GM21447 (cell line): ENCODE measurements around the gene VRK1.

Source experiments
- ATAC-seq: cut with Tn5 transposase; IDR thresholded peaks from one replicate; pipeline ENCODE4 v1.9.1; 2021; ENCODE audit not compliant: unreplicated experiment

The VRK1 gene

DNA sequence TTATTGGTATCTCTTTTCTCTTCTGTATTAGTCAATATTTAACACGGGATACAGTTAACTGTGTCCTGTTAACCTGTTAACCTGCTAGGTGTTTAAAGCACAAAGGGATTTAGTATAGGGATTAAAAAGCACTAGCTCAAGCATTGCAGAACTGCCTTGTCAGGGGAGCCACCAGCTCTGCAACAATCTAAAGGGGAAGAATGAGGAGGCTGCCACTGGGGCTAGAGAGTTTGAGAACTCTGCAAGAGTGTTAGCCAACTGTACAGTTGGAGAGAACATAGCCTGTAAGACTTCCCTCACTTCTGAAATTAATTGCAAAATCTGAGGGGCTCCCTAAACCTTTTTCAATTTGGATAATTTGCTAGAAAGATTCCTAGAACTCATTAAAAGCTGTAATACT, 6.5 kb upstream of the VRK1 start:
- ATAC-seq: no peak

DNA sequence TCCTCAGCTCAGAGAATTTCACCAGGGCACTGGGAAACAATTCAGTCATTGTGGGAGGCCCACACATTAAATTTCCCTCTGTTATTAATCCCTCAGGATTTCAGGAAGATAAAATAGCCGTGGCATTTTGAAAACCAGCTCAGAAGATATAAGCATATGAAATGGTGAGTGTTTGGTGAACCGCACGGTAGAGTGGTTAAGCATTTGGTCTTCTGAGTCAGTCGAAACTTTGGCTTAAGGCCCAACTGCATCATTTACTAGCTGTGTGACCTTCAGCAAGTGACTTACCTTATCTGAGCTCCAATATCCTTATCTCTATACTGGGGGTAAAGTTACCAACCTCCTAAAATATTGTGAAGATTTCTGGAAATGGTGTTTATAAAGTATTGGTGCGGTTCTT, 5.2 kb upstream of the VRK1 start:
- no peak for ATAC-seq

DNA sequence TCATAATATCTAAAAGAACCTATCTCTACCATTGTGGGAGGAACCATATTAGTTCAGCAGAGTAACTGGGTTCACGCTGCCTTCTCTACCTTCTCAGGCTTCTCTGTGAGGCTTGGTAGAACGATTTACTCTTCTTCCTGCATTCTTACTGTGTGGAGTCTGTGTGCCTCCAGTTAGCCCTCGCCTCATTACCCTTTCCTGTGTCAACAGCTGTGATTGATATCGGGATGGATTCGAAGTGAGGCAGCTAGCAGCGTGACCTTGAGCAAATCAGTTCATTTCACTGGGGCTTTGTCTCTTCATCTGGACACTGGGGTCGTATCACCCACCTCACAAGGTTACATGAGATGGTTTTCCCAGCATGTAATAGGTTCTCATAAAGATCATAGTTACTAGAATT, 4.6 kb upstream of the VRK1 start:
- ATAC-seq: no peak

DNA sequence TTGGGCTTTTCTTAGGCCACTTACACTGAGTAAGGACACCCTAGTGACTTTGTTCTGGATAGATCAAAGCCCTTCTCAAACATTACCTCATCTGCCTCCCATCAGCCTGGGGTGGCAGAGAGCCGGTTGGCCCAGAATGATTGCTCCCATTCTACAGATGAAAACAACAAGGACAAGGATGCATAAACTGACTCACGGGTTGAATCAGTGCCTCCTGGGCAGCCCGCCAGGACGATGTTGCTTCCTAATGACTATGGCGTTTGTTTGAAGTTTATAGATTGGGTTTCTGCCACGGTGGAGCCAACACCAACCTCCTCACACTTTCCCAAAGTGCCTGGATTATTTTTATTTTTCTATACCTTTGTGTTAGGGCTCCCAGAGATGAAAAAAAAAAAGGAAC, 3.6 kb upstream of the VRK1 start:
- ATAC-seq: no peak

DNA sequence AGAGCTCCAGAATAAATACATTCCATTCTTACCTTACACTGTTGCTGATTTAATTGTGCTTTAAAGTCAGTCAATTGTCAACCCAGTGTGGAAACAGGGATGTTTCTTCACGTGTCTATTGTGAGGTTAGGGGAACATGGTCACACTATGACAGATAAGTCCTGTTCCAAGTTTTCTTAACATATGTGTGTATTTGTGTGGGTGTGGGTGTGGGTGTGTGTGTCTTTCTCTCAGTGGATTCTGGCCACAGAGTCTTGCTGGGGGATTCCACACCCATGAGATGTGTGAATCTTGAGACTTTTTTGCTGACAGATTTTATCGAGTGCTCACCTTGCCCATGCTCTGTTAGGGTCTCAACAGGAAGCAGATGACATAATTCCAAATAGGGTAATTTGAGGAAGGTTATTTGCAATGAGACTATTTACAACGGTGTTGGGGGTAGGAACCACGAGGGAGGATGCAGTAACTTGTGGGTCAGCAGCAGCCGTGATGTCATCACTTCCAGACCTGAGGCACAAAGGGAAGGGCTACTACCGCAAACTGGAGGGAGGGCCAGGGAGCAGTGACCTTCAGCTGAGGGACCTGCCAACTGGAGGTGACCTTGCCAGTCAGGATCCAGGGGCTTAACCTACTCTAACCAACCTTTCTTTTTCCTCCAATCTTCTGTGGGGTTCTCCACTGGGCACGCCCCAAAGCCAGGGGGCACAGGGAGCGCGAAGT, 1.9 kb upstream of the VRK1 start:
- ATAC-seq: no peak

DNA sequence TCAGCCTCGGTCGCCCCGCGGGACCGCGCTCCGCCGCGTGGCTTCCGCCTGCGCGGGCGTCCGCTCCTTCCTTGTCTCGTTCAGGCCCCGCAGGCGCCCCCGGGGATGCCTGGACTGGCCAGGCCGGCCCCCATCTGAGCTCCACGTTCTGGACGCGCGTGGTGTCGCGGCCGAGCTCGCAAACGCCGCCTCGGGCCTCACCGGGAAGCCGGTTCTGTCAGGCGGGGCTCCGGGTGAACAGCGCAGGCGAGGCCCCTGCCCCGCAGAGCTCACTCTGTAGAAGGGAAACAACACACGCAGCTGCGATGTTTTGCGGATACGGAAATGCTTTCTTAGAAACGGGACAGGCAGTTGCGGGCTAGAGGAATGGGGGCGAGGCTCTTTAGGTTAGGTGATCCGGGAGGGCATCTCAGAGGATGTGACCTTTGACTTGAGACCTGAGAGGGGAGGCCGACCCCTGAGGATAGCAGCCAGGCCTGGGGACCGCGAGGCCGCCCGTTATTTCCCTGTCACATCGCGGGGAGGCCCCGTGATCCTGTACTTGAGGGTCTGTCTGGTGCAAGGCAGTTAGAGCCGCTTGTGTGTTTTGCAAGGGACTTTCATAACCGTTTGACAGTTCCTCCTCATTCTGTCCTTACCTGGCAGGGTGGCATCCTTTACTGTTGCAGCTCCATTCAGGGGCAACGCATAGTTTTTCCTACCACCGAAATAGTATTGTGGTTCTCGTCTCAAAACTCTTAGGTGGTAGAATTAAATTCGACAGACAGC, 584 bp downstream of the VRK1 start:
- peak; percentile 35 for ATAC-seq

DNA sequence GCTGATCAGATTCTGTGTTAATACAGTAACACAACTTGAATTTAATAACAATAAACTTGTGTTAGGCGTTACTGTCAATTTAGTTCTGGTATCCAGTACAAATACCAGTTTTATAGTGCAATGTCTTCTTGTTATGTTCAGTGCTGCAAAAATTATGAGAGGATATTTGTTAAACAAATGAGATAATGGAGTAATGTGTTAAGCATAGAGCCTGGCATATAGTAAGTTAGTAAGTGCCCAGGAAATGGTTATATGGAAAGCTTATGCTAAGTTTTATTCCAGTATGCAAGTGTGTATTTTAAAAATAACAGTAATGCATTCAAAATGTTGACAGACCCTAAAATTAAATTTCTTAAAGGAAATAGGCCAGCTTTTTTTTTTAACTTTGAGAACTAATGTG, 1.8 kb downstream of the VRK1 start:
- ATAC-seq: no peak

DNA sequence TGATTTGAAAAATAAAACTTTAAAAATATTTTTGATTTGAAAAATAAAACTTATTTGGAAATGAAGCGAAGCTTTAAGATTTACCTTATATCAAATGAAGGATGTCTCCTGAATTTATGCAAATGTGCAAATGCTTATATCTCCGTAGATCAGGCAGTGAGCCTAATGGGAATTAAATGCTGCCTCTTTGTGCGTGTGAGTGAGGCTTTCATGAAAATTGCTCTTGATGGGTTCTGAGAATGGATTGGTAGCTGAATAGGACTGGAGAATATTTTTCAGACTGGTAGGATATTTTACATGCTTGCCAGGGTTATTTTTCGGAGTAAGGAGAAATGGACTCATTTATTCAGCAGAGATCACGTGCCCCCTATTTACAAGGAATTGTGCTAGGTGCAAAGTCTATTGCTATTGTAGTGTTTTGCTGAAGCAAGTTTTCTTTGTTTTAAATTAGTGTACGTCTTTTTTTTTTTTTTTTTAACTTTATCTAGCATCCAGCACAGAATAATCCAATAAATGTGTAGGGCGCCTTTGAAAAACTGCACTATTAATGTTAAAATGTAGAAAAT, 2.4 kb downstream of the VRK1 start:
- ATAC-seq: no peak

DNA sequence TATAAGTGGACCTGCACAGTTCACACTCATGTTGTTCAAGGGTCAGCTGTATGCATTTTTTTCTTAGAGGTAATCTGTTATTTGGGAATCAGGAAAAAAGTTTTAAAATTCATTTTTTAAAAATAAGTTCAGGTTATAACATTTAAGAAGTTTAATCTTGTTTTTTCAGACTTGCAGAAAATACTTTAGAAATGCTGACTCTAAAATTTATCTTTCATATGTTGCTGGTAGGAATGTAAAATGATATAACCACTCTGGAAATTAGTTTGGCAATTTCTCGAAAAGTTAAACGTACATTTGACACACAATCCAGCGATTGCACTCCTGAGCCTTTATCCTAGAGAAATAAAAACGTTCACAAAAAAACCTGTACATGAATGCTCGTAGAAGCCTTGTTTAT, 4.7 kb downstream of the VRK1 start:
- no peak for ATAC-seq

DNA sequence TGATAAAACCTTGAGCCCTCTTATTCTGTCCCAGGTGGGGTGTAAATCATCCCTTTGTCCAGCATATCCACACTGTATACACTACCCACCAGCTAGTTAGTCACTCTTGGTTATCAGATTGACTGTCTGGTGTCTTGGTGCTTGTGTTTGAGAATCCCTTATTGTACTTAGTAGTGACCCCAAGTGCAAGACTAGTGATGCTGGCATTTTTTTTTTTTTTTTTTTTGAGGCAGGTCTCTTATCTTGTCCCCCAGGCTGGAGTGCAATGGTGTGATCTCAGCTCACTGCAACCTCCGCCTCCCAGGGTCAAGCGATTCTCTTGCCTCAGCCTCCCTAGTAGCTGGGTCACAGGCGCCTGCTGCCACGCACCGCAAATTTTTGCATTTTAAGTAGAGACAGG, 5.8 kb downstream of the VRK1 start:
- ATAC-seq: no peak

DNA sequence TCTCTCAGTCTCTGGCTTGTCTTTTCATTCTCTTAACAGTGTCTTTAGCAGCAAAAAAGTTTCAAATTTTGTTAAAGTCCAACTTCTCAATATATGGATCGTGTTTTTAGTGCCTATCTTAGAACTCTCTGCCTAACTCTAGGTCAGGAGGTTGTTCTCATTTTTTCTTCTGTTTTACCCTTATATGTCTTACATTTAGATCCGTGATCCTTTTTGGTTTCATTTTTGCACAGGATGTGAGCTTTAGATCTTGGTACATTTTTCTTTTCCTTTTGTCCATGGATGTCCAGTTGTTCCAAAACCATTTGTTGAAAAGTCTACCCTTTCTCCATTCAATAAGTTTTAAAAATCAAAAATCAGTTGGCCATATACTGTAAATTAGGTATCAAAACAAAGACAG, 6.8 kb downstream of the VRK1 start:
- ATAC-seq: no peak

DNA sequence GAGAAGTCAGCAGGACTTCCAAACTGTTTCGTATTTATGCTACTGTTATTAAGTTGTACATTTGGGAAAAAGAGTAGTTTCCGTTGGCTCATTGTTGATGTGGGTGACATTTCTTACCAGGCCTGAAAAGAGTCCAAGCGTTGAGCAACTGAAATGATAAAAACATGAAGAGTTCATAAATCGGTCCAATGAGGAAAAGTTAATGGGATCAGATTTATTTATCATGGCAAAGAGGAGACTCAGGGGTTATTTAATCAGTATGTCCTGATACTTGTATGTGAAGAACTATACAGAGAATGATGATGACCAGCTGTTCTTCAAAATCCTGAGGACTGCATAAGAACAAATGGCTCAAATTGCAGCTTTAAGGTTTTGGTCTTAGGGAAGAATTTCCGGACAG, 7.7 kb downstream of the VRK1 start:
- no peak for ATAC-seq

DNA sequence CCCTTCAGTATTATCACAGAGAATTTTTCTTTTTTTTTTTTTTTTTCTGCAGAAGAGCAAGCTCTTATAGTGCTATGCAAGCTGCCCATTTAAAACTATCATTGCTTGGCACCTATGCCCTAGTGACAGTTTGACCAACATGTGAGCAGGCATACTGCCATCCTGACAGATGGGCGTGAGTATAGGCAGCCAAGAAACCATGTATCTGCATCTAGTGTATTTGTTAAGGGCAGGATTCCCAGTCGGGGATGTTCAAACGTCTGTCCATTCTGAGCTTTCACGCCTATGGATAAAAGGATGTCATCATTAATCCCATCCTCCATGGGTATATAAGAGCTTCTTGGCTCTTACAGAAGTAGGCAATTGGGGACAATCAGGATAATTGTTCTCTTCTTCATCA, 8.8 kb downstream of the VRK1 start:
- no peak for ATAC-seq

DNA sequence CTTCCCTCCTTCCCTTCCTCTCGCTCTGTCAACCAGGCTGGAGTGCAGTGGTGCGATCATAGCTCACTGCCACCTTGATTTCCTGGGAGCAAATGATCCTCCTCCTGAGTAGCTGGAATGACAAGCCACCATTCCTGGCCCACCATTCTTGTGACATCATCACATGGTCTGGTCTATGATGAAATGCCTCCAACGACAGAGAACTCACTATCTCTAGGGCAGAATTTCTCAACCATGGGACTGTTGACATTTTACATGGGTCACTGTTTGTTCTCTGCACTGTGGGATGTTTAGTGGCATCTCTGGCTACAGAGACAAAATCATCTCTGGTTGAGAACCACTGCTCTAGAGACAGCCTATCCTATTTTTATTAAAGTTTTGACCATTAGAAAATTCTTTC, 9.7 kb downstream of the VRK1 start:
- no peak for ATAC-seq

DNA sequence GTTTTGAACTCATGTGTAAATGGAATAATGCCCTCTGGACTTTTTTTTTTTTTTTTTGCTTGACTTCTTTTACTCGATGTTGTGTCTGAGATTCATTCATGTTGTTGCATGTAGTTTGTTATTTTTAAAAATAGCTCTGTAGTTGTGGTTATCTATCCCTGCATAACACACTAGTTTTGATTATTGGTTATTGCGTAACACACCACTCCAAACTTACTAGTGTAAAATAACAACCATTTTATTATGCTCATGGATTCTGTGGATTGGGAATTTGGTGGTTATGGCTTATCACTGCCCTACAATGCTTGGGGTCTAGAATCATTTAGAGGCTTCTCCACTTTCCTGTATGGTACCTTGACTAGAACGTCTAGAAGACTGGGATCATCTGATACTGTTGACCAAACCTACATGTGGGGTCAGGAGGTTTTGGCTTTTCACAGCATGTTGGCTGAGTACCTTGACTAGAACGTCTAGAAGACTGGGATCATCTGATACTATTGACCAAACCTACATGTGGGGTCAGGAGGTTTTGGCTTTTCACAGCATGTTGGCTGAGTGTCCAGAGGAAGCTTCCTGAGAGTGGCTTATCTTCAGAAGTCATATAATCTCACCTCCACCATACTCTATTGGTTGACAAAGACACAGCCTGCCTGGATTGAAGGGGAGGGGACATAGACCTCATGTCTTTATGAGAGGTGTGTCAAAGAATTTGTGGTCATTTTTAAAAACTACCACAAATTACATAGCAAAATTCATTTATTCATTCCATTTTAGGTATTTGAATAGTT, 11.6 kb downstream of the VRK1 start:
- no peak for ATAC-seq

DNA sequence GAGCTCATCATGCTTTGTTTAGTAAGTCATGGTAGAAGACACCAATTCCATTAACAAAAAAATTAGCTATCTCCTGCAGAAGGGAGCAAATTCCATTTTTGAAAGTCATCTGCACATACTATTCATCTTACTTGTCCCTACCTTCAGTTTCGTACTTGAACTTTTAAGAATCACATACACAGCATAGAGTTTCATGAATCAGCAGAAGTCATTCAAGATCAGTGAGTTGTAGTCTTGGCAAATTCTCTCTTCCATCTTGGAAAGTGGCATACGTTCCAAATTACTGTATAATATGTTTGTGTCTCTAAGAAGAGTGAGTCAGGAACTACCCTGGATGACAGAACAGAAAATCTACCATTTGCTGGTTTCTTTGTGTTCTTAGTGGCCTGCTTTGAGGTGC, 14.1 kb downstream of the VRK1 start:
- no peak for ATAC-seq

DNA sequence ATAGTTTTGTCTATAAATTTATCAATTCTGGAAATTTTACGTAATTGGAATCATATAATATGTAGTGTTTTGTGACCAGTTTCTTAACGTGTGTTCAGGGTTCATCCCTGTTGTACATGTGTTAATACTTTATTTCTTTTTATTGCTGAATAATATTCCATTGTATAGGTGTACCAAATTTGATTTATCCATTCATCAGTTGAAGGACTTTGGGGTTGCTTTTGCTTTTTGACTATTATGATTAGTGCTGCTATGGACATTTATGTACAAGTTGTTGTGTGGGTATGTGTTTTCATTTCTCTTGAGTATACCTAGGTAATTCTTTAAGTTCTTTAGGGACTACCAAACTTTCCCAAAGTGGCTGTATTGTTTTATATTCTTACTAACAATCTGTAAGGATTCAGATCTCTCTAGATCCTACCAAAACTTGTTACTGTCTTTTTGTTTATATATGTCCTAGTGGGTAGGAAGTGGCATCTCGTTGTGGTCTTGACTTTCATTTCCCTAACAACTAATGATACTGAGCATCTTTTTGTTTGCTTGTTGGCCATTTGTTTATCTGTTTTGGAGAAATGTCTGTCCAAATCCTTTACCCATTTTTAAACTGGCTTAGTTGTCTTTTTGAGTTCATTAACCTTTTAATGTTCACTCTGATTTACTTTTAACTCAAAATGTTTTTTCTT, 14.9 kb downstream of the VRK1 start:
- ATAC-seq: peak; percentile 79

DNA sequence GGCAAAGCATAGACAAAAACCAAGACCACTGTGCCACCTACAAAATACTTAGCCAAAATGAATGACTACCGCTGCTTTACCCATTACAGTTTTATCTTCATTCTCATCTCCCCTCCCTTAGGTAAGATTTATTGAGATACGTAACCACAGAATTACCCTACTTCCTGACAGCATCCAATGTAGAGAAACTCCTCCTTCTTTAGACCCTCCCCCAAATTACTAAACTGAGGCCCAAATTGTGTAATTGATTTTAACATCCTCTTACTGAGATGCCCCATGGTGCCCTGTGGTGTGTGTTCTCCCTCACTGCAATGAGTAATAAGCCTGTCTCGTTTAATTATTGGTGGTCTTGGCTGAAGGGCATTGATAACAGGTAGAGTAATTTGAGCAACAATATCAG, 19.1 kb downstream of the VRK1 start:
- ATAC-seq: no peak

DNA sequence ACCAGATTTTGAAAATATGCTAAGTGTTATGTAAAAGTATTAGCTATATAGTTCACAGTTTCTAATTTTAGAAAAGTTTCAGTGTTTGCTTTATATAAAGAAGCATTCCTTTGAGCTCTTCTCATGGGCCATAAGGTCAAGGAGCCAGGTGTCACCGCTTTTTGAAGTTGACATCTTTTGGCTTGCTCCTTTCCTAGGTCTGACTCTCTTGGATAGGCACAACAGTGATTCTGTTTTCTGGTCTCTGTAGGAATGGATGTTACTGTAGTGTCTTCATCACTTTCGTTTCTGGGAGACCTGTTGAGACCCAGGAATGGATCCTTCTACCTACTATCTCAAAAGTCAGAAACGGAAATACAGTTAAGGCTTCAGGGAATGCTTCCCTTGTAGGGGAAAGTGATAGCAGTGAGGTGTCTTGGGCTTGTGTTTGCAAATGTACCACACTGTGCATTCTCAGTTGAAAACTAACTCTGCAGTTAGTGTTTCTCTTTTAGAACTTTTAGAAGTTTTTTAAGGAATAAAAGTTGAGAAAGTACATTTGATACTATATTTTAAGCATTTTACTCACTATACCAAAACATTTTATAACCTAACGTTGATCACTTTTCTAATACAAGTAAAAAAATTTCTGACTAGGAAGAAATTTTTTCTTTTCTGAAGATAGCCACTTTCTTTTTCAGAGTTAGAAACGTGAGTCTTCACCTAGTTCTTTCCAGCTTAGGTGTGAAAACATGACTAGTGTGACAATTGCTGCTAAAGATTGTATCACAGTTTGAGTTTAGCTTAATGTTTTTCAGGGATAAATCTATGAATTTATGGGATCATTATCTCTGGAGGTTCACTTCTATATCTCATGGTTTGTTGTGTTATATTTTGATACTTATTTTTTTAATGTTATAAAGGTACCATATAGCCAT, 20.8 kb downstream of the VRK1 start:
- ATAC-seq: no peak

DNA sequence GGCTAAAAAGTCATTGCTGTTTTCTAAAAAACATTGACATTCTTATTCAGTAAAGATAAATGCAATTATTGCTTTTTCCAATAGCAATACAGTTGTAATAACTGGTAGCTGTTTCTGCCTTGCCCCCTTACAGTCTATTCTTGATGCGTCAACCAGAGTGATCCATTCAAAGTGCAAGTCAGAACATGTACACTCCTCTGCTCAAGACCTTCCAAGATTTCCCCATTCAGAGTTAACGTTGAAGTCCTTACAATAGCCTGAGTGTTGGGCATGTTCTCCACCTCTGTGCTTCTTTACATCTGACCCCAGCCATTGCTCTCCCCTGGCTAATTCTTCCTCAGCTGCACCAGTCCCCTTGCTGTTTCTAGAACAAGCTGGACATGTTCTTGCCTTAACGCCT, 24.3 kb downstream of the VRK1 start:
- ATAC-seq: no peak
